GM18526 (cell line): ENCODE measurements around the gene ZNF132.

ENCODE experiments used
- POLR2A ChIP-seq: IDR thresholded peaks from 3 replicates; pipeline ENCODE4 v1.6.1; 2011; ENCODE audit not compliant: insufficient read length; ENCODE audit errors: extremely low read depth

The ZNF132 gene

DNA sequence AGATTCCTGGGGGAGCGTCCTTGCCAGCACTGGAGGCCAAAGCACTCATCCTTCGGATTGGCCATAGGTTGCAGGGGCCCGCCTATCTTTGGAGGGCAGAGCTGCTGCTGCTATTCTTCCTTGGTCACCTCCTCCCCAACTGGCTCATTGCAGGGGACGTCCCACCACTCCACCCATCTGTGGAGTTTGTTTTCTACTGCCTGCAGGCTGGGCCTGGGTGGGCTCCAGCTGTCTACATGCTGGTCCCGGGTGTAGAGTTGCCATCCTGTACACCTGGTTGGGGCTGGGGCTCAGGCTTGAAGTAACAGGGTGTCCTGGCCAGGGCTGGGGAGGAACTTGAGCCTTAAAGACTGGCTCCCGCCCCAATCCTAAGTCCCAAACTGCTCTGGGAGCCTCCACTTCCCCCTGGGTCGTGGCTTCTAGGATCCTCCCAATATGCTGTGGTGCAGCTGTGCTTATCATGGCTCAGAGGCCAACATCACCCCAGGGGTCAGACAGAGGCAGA lies 42.4 kb downstream of the ZNF132 start:
- TF ChIP-seq POLR2A, result no peak

DNA sequence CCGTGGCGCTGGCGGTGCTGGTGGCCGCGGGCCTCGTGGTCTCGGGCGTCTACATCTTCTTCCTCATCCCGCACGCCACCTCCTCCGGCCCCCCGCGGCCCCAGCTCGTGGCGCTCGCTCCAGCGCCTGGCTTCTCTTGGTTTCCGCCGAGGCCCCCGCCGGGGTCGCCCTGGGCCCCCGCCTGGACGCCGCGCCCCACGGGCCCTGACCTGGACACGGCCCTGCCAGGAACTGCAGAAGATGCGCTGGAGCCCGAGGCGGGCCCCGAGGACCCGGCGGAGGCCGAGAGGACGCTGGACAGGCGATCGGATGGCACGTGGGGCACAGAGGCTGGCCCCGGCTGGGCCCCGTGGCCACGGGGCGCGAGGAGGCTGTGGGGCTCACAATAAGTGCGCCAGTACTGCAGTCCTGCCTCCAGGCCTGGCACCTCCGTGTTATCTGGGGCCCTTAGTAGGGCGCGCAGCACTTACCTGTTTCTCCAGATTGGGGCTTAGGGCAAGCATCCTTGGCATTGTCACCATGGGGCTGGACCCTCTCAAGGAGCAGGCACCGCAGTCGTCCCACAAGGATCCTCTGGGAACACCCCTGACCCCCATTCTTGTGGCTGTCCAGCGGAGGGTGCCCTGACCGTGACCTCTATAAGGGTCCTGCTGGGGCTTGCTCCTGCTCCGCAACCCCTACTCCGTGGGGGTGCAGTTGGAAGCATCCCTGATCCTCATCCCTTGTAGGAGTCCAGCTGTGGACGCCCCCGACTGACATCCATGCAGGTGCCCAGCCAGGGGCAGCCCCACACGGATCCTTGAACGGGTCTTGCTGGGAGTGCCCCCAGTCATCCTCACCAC lies 43.0 kb downstream of the ZNF132 start:
- no peak for TF ChIP-seq POLR2A

- no peak for TF ChIP-seq POLR2A
Observed at GRCh38 chr19:58395979-58396627, 43.9 kb downstream of the ZNF132 start.

- peak; percentile 18 for TF ChIP-seq POLR2A
Observed at GRCh38 chr19:58395220-58395978, 44.6 kb downstream of the ZNF132 start, which contains the start of gene RNF225. RNF225 (plus strand) TSS chr19:58395656; CDS start chr19:58396090, 434 bp downstream.

- no peak for TF ChIP-seq POLR2A
Observed at GRCh38 chr19:58394821-58395219, 45.1 kb downstream of the ZNF132 start.

DNA sequence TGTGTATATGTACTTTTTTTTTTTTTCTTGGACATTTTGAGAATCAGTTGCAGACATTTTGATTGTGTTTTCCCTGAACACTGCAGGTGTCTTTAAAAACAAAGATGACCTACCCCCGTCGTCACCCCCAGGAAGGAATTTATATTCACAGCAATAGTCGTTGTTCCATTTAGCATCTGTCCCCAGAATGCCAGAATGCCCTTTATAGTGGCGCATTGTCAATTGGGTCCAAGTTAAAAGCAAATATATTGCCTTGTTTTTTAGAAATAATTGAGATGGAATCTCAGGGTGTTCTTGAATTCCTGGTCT lies 46.3 kb downstream of the ZNF132 start:
- TF ChIP-seq POLR2A, result no peak

GRCh38 chr19:58392945-58393724 lies 46.8 kb downstream of the ZNF132 start:
- no peak for TF ChIP-seq POLR2A

DNA sequence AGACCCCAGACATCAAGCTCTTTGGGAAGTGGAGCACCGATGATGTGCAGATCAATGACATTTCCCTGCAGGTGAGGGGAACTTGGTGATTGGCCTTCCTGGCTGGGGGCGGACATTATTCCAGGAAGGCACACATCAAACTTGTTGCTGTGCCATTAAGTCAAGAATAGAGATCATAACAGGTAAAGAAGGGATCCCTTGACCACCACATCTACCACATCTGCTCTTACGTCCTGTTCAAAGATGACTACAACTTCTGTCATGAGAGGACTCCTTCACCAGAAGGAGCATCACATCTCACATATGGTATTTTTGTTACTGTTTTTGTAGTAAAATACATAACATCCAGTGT lies 51.8 kb downstream of the ZNF132 start:
- TF ChIP-seq POLR2A, result no peak

DNA sequence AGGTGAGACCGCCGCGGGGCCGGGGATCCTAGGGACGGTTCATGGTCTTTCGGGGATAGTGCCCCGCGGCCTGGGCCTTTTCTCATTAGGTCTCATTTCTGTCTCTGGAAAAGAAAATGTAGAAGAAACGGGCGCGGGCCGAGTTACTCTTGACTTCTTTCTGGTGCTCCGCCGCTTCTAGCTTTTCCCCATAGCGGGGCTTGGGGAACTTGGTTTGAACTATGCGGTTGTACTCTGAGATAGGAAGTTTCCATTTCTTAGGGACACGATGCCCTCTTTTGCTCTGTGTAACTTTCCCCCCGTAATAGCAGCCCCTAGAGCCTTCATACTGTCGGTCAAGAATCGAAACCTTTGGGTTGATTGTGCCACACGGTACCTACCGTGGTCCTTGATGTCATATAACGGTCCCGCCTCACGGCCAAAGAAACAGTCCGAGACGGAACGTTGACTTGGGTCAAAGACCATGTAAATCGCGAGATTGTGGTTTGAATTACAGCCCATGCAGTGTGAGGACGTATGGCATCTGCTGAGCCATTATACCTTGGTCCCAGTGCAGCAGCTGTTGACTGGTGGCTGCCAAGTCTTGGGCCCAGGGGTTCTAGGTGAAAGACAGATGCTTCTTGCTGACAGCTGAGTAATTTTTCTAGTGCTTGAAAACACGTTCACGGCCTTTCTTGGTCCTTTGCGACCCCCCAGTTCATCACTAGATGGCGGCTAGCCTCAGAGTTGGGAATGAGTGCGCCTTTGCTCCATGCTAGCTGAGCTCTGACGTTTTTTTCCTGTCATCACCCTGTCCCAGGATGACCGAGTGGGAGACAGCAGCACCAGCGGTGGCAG lies 52.4 kb downstream of the ZNF132 start:
- no peak for TF ChIP-seq POLR2A

- peak; percentile 98 for TF ChIP-seq POLR2A
Observed at GRCh38 chr19:58386576-58387337, 53.2 kb downstream of the ZNF132 start, which contains the start of gene RPS5. RPS5 (plus strand) TSS chr19:58387269; CDS start chr19:58388138, 869 bp downstream.

GRCh38 chr19:58385891-58386575 lies 53.9 kb downstream of the ZNF132 start:
- TF ChIP-seq POLR2A, result peak; percentile 37

- no peak for TF ChIP-seq POLR2A
Observed at GRCh38 chr19:58385313-58385890, 54.6 kb downstream of the ZNF132 start.
